Loucy (cell line): ENCODE data around the gene ZNF664.

Experiments used
- CTCF ChIP-seq: fragments of 200-600 bp; sonication (generic); conservative IDR thresholded peaks from 2 replicates; pipeline ENCODE4 v1.5.1; 2014; ENCODE audit warnings: mild to moderate bottlenecking, antibody characterized with exemption, low read length
- EZH2phosphoT487 ChIP-seq: fragments of 200-600 bp; IDR thresholded peaks from 2 replicates; pipeline ENCODE4 v1.6.1; 2018; ENCODE audit warnings: antibody characterized with exemption, mild to moderate bottlenecking, moderate library complexity, borderline replicate concordance

DNA sequence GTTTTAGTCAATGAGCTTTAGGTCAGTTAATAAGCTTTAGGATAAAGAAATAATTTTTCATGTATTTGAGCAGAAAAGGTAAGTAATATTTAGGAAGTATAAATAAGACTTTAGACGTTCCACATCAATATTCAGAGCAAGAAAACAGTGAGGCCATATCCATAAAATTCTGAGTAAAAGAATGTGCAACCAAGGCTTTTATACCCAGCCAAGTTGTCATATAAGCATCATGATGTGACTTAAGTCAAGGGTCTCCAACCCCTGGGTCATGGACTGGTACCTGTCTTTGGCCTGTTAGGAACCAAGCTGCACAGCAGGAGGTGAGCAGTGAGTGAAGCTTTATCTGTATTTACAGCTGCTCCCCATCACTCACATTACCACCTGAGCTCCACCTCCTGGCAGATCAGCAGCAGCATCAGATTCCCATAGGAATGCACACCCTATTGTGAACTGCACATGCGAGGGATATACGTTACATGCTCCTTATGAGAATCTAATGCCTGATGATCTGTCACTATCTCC lies 74.1 kb downstream of the ZNF664 start:
- TF ChIP-seq CTCF (no peak), EZH2phosphoT487 (no peak)
